CD4-positive, alpha-beta memory T cell (primary cell): Measurements from ENCODE around the gene SETBP1. TPM values are rescaled to one million over a fixed set of nuclear protein-coding genes. Genes with fewer than 3 reads are reported as not detected.

Experiments
- CTCF ChIA-PET: fragments of 350-600 bp; sonication (Branson Sonifier 250); formaldehyde crosslinking; loops from one replicate; lab custom pipeline; 2021; ENCODE audit warnings: inconsistent platforms; ENCODE audit not compliant: partially characterized antibody; lab: Charles Lee
- POLR2A ChIA-PET: fragments of 350-600 bp; sonication (Branson Sonifier 250); formaldehyde crosslinking; loops from one replicate; lab custom pipeline; 2021; ENCODE audit not compliant: partially characterized antibody; lab: Charles Lee
- DNase-seq, 5 donors: peaks; one replicate each; pipeline versions ENCODE4 v3.0.0 to v3.0.0-alpha.2; 2020 to 2022; ENCODE audit warnings: mixed read lengths in 1 of 5
- H3K27ac ChIP-seq: one replicate; pipeline ENCODE4 v1.7.0; 2013; ENCODE audit warnings: low read depth, low read length
- H3K27me3 ChIP-seq: 2 replicates; pipeline ENCODE4 v1.7.0; 2013; ENCODE audit warnings: mild to moderate bottlenecking, low read length, moderate library complexity; ENCODE audit not compliant: insufficient read depth
- H3K36me3 ChIP-seq: 2 replicates; pipeline ENCODE4 v1.7.0; 2013; ENCODE audit warnings: mild to moderate bottlenecking, low read length, moderate library complexity; ENCODE audit not compliant: insufficient read depth
- H3K4me1 ChIP-seq: 2 replicates; pipeline ENCODE4 v1.7.0; 2013; ENCODE audit warnings: mild to moderate bottlenecking, low read length, moderate library complexity; ENCODE audit not compliant: insufficient read depth
- H3K4me3 ChIP-seq, 2 donors: one replicate each; pipeline ENCODE4 v1.7.0; 2013; ENCODE audit warnings: low read length in 2 of 2, mild to moderate bottlenecking in 1 of 2
- H3K9me3 ChIP-seq, 2 donors: one replicate each; pipeline ENCODE4 v1.7.0; 2013; ENCODE audit warnings: low read length in 2 of 2, control low read depth in 1 of 2; ENCODE audit not compliant: control insufficient read depth in 1 of 2
- H3K27ac Mint-ChIP-seq, 7 donors: one replicate each; pipeline ENCODE4 v1.8.0; 2020 to 2021; ENCODE audit warnings: mixed read lengths in 7 of 7, mild to moderate bottlenecking in 6 of 7, inconsistent platforms in 3 of 7, moderate library complexity in 3 of 7
- H3K27me3 Mint-ChIP-seq, 2 donors: one replicate each; pipeline ENCODE4 v1.8.0; 2020 to 2021; ENCODE audit warnings: mixed read lengths in 2 of 2
- H3K36me3 Mint-ChIP-seq, 2 donors: one replicate each; pipeline ENCODE4 v1.8.0; 2020 to 2021; ENCODE audit warnings: mixed read lengths in 2 of 2, inconsistent platforms in 1 of 2, mild to moderate bottlenecking in 1 of 2
- H3K4me1 Mint-ChIP-seq, 4 donors: one replicate each; pipeline ENCODE4 v1.8.0; 2020 to 2021; ENCODE audit warnings: mixed read lengths in 4 of 4, mild to moderate bottlenecking in 1 of 4
- H3K4me3 Mint-ChIP-seq, 8 donors: one replicate each; pipeline ENCODE4 v1.8.0; 2020 to 2021; ENCODE audit warnings: mixed read lengths in 8 of 8, mild to moderate bottlenecking in 7 of 8, moderate library complexity in 6 of 8, inconsistent platforms in 3 of 8
- H3K9me3 Mint-ChIP-seq, 8 donors: one replicate each; pipeline ENCODE4 v1.8.0; 2020 to 2021; ENCODE audit warnings: mixed read lengths in 8 of 8, mild to moderate bottlenecking in 5 of 8, inconsistent platforms in 3 of 8, moderate library complexity in 1 of 8
- intact Hi-C: fragments of 100-400 bp; cut with micrococcal nuclease; formaldehyde crosslinking; loops from one replicate; pipeline ENCODE4 v1.15.1; 2023
- polyA plus RNA-seq, 2 donors: library from polyadenylated mRNA; unstranded; fragments of 300-500 nt; fragmentation: Illumina TruSeq; gene quantifications; one replicate each; pipeline ENCODE4 v1.2.3, GENCODE V29; 2021
- total RNA-seq, 2 experiments: library from RNA; stranded (reverse); gene quantifications; one replicate each; pipeline ENCODE4 v1.2.3, GENCODE V29; 2021

Gene SETBP1
- total and polyA plus RNA-seq, 4 experiments from 2014 or later: 0.03 to 0.21 (median 0.09) TPM; not detected in 1

DNA sequence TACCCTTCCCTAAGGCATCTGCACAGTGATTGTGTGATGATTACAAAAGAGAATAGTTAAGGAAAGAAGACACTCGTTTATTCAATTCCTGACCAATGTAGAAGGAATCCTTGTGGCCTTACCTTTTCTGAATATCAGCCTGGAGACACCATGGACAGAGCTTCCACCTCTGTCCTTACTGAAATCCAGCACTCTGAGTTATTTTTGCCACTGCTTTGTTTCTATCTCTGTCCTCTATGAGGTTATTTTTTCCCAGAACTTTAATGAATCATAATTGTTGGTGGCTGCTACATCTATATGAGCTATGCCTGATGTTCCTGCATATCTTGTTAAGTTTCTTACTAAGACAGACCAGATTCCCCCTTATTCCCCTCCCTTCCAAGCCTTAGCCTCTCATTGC is 275.1 kb downstream of the SETBP1 start:
- H3K36me3 ChIP-seq: no peaks in the 10 kb centered on the region
- no peaks in the 10 kb centered on the region for H3K27me3 ChIP-seq
- CTCF ChIA-PET: no interaction called here
- H3K4me3 ChIP-seq: no peak overlapping the region
- no peak overlapping the region for H3K27ac Mint-ChIP-seq
- H3K9me3 ChIP-seq: no peaks in the 10 kb centered on the region
- DNase-seq: no peak
- H3K4me3 Mint-ChIP-seq: no peak overlapping the region
- no peaks in the 10 kb centered on the region for H3K36me3 Mint-ChIP-seq
- no peaks in the 10 kb centered on the region for H3K4me1 Mint-ChIP-seq
- no peak overlapping the region for H3K27ac ChIP-seq
- POLR2A ChIA-PET: no interaction called here
- intact Hi-C loops: no loop called here
- H3K27me3 Mint-ChIP-seq: peaks cover 0 to 3% of the 10 kb centered on the region in 2 donors
- peaks cover 0 to 2% (median 0%) of the 10 kb centered on the region in 8 donors for H3K9me3 Mint-ChIP-seq
- no peaks in the 10 kb centered on the region for H3K4me1 ChIP-seq

DNA sequence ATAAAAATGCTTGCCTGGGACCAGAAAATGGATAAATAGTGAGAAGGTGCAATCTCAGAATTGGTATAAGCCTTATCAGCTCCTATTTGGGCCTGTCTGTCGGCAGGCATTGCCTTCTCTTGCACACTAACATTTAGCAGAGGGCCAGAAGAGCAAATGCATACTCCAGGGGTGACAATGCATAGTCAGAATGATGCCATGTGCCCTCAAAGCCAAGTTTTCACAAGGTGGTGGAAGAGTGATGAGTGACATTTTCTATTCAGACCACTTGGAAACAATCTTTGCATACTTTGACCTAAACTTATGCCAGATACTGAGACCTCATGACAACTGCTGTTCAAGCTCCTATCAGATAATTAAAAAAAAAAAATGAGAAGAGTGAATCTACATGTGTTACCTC is 276.3 kb downstream of the SETBP1 start:
- Histone ChIP-seq H3K9me3 (no peaks in the 10 kb centered on the region), H3K4me3 (no peak overlapping the region), H3K36me3 (no peaks in the 10 kb centered on the region), H3K27me3 (no peaks in the 10 kb centered on the region), H3K4me1 (no peaks in the 10 kb centered on the region), H3K27ac (no peak overlapping the region)
- H3K4me1 Mint-ChIP-seq: no peaks in the 10 kb centered on the region
- H3K9me3 Mint-ChIP-seq: peaks cover 0 to 2% (median 0%) of the 10 kb centered on the region in 8 donors
- POLR2A ChIA-PET: no interaction called here
- H3K27me3 Mint-ChIP-seq: peaks cover 0 to 3% of the 10 kb centered on the region in 2 donors
- intact Hi-C loops: no loop called here
- no peak overlapping the region for H3K4me3 Mint-ChIP-seq
- CTCF ChIA-PET: no interaction called here
- DNase-seq: no peak
- H3K36me3 Mint-ChIP-seq: no peaks in the 10 kb centered on the region
- H3K27ac Mint-ChIP-seq: no peak overlapping the region

DNA sequence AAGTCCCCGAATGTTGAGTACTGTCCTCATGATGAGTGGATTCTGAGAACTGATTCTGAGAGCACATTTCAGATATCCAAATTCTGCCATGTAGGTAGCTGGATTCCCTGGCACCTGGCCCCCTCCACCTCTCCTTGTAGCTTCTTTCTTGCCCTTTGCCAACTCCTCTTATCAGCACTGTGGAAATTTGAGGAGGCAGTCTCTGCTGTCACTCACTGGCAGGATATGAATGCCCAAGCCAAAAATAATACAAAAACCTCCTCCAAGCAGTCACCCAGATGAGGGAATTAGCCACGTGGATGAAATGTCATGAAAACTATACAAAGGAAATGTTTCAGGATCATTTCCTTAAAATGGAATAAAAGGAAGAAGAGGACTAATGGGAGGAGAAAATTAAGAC is 276.8 kb downstream of the SETBP1 start:
- DNase-seq: no peak
- CTCF ChIA-PET: no interaction called here
- Mint-ChIP-seq H3K27me3 (peaks cover 0 to 3% of the 10 kb centered on the region in 2 donors), H3K4me1 (no peaks in the 10 kb centered on the region), H3K27ac (peak overlapping the region in 1 of 7 donors; percentile 5), H3K36me3 (no peaks in the 10 kb centered on the region), H3K9me3 (peaks cover 0 to 2% (median 0%) of the 10 kb centered on the region in 8 donors), H3K4me3 (no peak overlapping the region)
- Histone ChIP-seq H3K4me1 (no peaks in the 10 kb centered on the region), H3K4me3 (no peak overlapping the region), H3K36me3 (no peaks in the 10 kb centered on the region), H3K27ac (no peak overlapping the region), H3K9me3 (no peaks in the 10 kb centered on the region), H3K27me3 (no peaks in the 10 kb centered on the region)
- intact Hi-C loops: no loop called here
- POLR2A ChIA-PET: no interaction called here

DNA sequence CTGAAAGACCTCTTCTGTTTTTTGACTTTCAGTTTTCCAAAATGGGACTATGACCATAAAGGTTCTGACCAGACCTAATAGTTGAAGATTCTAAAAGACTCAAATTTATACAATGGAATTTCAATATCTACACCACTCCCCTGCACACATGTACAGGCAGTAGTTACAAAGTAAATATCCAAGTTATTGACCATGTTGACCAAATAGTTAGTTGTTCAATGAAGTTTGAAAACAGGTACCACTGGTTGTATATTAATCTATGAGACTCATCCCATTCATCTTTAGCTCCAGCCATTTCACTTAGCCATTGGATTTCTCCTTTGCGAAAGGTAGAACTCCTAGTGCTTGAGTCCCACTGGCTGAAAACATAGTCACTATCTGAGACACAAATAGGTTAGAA is 277.4 kb downstream of the SETBP1 start:
- no peaks in the 10 kb centered on the region for H3K36me3 Mint-ChIP-seq
- H3K4me3 Mint-ChIP-seq: no peak overlapping the region
- CTCF ChIA-PET: no interaction called here
- no peak for DNase-seq
- H3K4me1 ChIP-seq: no peaks in the 10 kb centered on the region
- H3K4me3 ChIP-seq: no peak overlapping the region
- no peaks in the 10 kb centered on the region for H3K36me3 ChIP-seq
- H3K9me3 Mint-ChIP-seq: peaks cover 0 to 2% (median 0%) of the 10 kb centered on the region in 8 donors
- no peaks in the 10 kb centered on the region for H3K4me1 Mint-ChIP-seq
- H3K27me3 ChIP-seq: no peaks in the 10 kb centered on the region
- no peak overlapping the region for H3K27ac Mint-ChIP-seq
- no peak overlapping the region for H3K27ac ChIP-seq
- intact Hi-C loops: no loop called here
- H3K27me3 Mint-ChIP-seq: peaks cover 0 to 3% of the 10 kb centered on the region in 2 donors
- POLR2A ChIA-PET: no interaction called here
- no peaks in the 10 kb centered on the region for H3K9me3 ChIP-seq

DNA sequence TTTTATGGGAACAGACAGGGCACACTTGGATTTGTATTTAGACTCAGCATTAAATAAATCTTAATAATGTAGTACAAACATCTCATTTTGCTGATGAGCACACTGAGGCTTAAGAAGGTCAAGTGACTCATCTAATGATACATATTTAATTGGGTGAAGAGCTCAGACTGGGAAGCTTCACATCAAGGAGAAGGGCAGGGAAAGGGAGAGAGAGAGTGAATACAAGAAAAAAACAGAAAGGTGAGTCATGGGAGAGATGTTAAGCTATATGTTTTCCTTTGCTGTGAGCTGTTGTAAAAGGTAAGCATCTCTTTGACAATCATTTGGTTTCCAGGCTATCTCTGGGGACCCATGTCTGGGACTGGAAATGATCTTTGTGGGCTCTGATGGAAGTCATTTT is 277.8 kb downstream of the SETBP1 start:
- H3K27me3 ChIP-seq: no peaks in the 10 kb centered on the region
- DNase-seq: no peak
- Mint-ChIP-seq H3K4me3 (no peak overlapping the region), H3K36me3 (no peaks in the 10 kb centered on the region), H3K27me3 (peaks cover 0 to 3% of the 10 kb centered on the region in 2 donors), H3K9me3 (peaks cover 0 to 2% (median 0%) of the 10 kb centered on the region in 8 donors), H3K4me1 (no peaks in the 10 kb centered on the region), H3K27ac (no peak overlapping the region)
- H3K4me1 ChIP-seq: no peaks in the 10 kb centered on the region
- POLR2A ChIA-PET: no interaction called here
- intact Hi-C loops: no loop called here
- no peaks in the 10 kb centered on the region for H3K36me3 ChIP-seq
- CTCF ChIA-PET: no interaction called here
- no peaks in the 10 kb centered on the region for H3K9me3 ChIP-seq
- no peak overlapping the region for H3K4me3 ChIP-seq
- no peak overlapping the region for H3K27ac ChIP-seq

DNA sequence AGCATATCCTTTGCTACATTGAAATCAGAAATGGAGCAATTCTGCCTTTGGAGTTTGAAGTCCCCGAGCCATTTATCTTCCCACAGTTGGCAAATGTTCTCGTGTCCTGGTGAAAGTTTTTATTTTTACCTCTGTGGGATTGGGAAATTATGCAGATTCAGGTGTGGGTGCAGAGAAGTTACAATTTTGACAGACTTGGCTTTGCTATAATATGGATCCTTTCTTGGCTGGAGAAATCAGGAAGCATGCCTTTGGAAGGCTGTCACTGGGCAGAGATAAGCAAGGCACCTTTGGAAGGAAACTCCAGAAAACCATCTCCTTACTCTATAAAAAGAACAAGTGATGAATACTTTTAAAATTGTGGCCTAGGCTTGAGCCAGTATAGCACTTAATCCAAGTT is 278.3 kb downstream of the SETBP1 start:
- Mint-ChIP-seq H3K27me3 (peaks cover 0 to 3% of the 10 kb centered on the region in 2 donors), H3K4me1 (no peaks in the 10 kb centered on the region), H3K27ac (no peak overlapping the region), H3K36me3 (no peaks in the 10 kb centered on the region), H3K4me3 (no peak overlapping the region), H3K9me3 (peaks cover 0 to 2% (median 0%) of the 10 kb centered on the region in 8 donors)
- intact Hi-C loops: no loop called here
- Histone ChIP-seq H3K27me3 (no peaks in the 10 kb centered on the region), H3K9me3 (no peaks in the 10 kb centered on the region), H3K27ac (no peak overlapping the region), H3K4me3 (no peak overlapping the region), H3K36me3 (no peaks in the 10 kb centered on the region), H3K4me1 (no peaks in the 10 kb centered on the region)
- POLR2A ChIA-PET: no interaction called here
- no peak for DNase-seq
- CTCF ChIA-PET: no interaction called here

DNA sequence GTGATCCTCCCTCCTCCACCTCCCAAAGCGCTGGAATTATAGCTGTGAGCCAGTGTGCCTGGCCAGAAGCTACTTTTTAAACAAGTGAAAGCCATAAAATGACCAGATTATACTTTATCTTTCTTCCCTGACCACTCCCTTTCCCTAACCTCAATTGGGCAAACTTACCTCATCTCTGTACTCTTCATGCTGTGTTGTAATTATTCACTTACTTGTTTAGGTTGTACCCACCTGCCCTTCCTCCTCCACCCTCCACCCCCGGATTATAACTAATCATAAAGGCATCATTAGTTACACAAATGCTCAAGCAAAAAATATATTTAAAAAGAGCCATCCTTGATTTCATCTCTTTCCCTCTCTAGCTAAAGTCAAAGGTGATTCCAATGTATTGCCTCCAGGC is 279.9 kb downstream of the SETBP1 start:
- intact Hi-C loops: no loop called here
- CTCF ChIA-PET: no interaction called here

More for the DNA sequence above, 279.9 kb downstream of the SETBP1 start:
- Histone ChIP-seq H3K9me3 (no peaks in the 10 kb centered on the region), H3K4me1 (no peaks in the 10 kb centered on the region), H3K4me3 (no peak overlapping the region), H3K27ac (no peak overlapping the region), H3K36me3 (no peaks in the 10 kb centered on the region), H3K27me3 (no peaks in the 10 kb centered on the region)
- no peak for DNase-seq
- Mint-ChIP-seq H3K36me3 (no peaks in the 10 kb centered on the region), H3K4me3 (no peak overlapping the region), H3K4me1 (no peaks in the 10 kb centered on the region), H3K9me3 (peaks cover 0 to 4% (median 0%) of the 10 kb centered on the region in 8 donors), H3K27ac (no peak overlapping the region), H3K27me3 (peaks cover 0 to 6% of the 10 kb centered on the region in 2 donors)
- POLR2A ChIA-PET: no interaction called here
